Measurements from ENCODE around the gene BPNT1. TPM values are rescaled to one million over a fixed set of nuclear protein-coding genes. Genes with fewer than 3 reads are reported as not detected.
"Not testable (repeated sequence)": the region's sequence is repeated elsewhere in the genome, so short reads cannot be mapped to it uniquely, and the experiment has no call there.

BPNT1 gene
- total RNA-seq, 2 donors from 2014 or later, result 4.3 to 12.2 TPM

GRCh38 chr1:220094016-220094911 lies 4.7 kb upstream of the BPNT1 start, which contains the start of gene IARS2:
Gene IARS2 (plus strand): TSS chr1:220094132. CDS start chr1:220094217, 85 bp downstream.
- peak; percentile 90 for ATAC-seq
- intact Hi-C loops (cut with DNase I), result no loop called here
- Histone ChIP-seq H3K36me3 (replicated peaks in 1 of 2; ENCODE audit: insufficient read depth in 1 of 2, low read depth in 2 of 2) (no peaks in the 10 kb centered on the region), H3K27me3 (no peaks in the 10 kb centered on the region), H3K9me3 (no peaks in the 10 kb centered on the region), H3K27ac (peak within 1 kb of the TSS; percentile 47 to 89 (median 78)), H3K4me1 (peaks cover 22% of the 10 kb centered on the region), H3K4me3 (peak within 1 kb of the TSS; percentile 84 to 100)
- TF ChIP-seq CTCF (IDR thresholded peaks at IDR 0.05) (no peak), POLR2A (IDR thresholded peaks at IDR 0.05) (peak in 2 of 3 donors; percentile 60 to 68)
- peak; percentile 89 to 93 (median 90) for DNase-seq
- WGBS, 2 donors, result 1 to 3% methylated on average over 18 to 72 of the region's 73 CpGs

- 14 to 18% methylated on average over 12 of the region's 12 CpGs for WGBS, 2 donors
- H3K4me1 ChIP-seq, result peaks cover 29% of the 10 kb centered on the region
- no peak for ATAC-seq
- peak overlapping the region in 1 of 2 donors; percentile 84 for H3K4me3 ChIP-seq
- DNase-seq, result no peak
- H3K27ac ChIP-seq, result peak overlapping the region in 3 of 4 donors; percentile 53 to 89 (median 88)
- no peaks in the 10 kb centered on the region for H3K36me3 ChIP-seq (replicated peaks in 1 of 2; ENCODE audit: insufficient read depth in 1 of 2, low read depth in 2 of 2)
- no peaks in the 10 kb centered on the region for H3K27me3 ChIP-seq
- intact Hi-C loops (cut with DNase I), result no loop called here
- TF ChIP-seq CTCF (IDR thresholded peaks at IDR 0.05) (no peak), POLR2A (IDR thresholded peaks at IDR 0.05) (no peak)
- H3K9me3 ChIP-seq, result no peaks in the 10 kb centered on the region
These were observed 3.9 kb upstream of the BPNT1 start for GRCh38 chr1:220093361-220094015.

- no peaks in the 10 kb centered on the region for H3K9me3 ChIP-seq
- WGBS, 2 donors, result 95 to 100% methylated on average over 1 of the region's 1 CpG
- no peak overlapping the region for H3K4me3 ChIP-seq
- peaks cover 36% of the 10 kb centered on the region for H3K4me1 ChIP-seq
- ATAC-seq (no peak), DNase-seq (no peak)
- no peak for TF ChIP-seq POLR2A (IDR thresholded peaks at IDR 0.05)
- no peak for TF ChIP-seq CTCF (IDR thresholded peaks at IDR 0.05)
- no peak overlapping the region for H3K27ac ChIP-seq
- no peaks in the 10 kb centered on the region for H3K36me3 ChIP-seq (replicated peaks in 1 of 2; ENCODE audit: insufficient read depth in 1 of 2, low read depth in 2 of 2)
- no peaks in the 10 kb centered on the region for H3K27me3 ChIP-seq
- intact Hi-C loops (cut with DNase I), result no loop called here
These were observed 3.1 kb upstream of the BPNT1 start for GRCh38 chr1:220092694-220093093.

GRCh38 chr1:220086261-220086686 lies 3.3 kb downstream of the BPNT1 start:
- H3K4me3 ChIP-seq; H3K36me3 ChIP-seq (replicated peaks in 1 of 2; ENCODE audit: insufficient read depth in 1 of 2, low read depth in 2 of 2); ATAC-seq; H3K27ac ChIP-seq; DNase-seq; H3K9me3 ChIP-seq; H3K27me3 ChIP-seq; intact Hi-C loops (cut with DNase I): not testable (repeated sequence)
- H3K4me1 ChIP-seq, result peaks cover 18% of the 10 kb centered on the region
- WGBS, 2 donors, result 90 to 91% methylated on average over 11 to 15 of the region's 15 CpGs

- no peak for ATAC-seq
- no peak for DNase-seq
- no peak for TF ChIP-seq CTCF (IDR thresholded peaks at IDR 0.05)
- no peak for TF ChIP-seq POLR2A (IDR thresholded peaks at IDR 0.05)
These were observed 5.1 kb downstream of the BPNT1 start for GRCh38 chr1:220084460-220084859.

More at GRCh38 chr1:220084460-220084859, 5.1 kb downstream of the BPNT1 start:
- no peak overlapping the region for H3K4me3 ChIP-seq
- peaks cover 0 to 5% of the 10 kb centered on the region in 2 donors for H3K36me3 ChIP-seq (replicated peaks in 1 of 2; ENCODE audit: insufficient read depth in 1 of 2, low read depth in 2 of 2)
- intact Hi-C loops (cut with DNase I), result no loop called here
- WGBS, 2 donors, result 91 to 100% methylated on average over 1 of the region's 1 CpG
- no peaks in the 10 kb centered on the region for H3K9me3 ChIP-seq
- no peaks in the 10 kb centered on the region for H3K27me3 ChIP-seq
- no peak overlapping the region for H3K27ac ChIP-seq
- peaks cover 14% of the 10 kb centered on the region for H3K4me1 ChIP-seq

Measured in body of pancreas (tissue), 4 donors.